DMS53 (cell line): ENCODE measurements around the gene PCBP3.
"Not testable (repeated sequence)": the region's sequence is repeated elsewhere in the genome, so short reads cannot be mapped to it uniquely, and the experiment has no call there.

Experiments used
- DNase-seq: peaks from one replicate; lab custom pipeline; 2025; lab: John Stamatoyannopoulos, UW

PCBP3 gene

GRCh38 chr21:45643021-45643980, at the start of gene PCBP3:
PCBP3 (plus strand) TSS chr21:45643725; CDS start chr21:45850086, 206,361 bp downstream.
- DNase-seq = peak; percentile 97

- DNase-seq = no peak
Observed at GRCh38 chr21:45594721-45595489, 48.6 kb upstream of the PCBP3 start.

GRCh38 chr21:45595574-45596295, 47.8 kb upstream of the PCBP3 start:
- no peak for DNase-seq

- DNase-seq = peak; percentile 79
Observed at GRCh38 chr21:45596704-45597318, 46.7 kb upstream of the PCBP3 start.

GRCh38 chr21:45598109-45598508, 45.4 kb upstream of the PCBP3 start:
- DNase-seq = peak; percentile 10

GRCh38 chr21:45598666-45599065, 44.9 kb upstream of the PCBP3 start:
- no peak for DNase-seq

GRCh38 chr21:45599146-45599581, 44.4 kb upstream of the PCBP3 start:
- no peak for DNase-seq

GRCh38 chr21:45600248-45600647, 43.3 kb upstream of the PCBP3 start:
- DNase-seq = no peak

- no peak for DNase-seq
Observed at GRCh38 chr21:45601551-45601950, 42.0 kb upstream of the PCBP3 start.

- DNase-seq = no peak
Observed at GRCh38 chr21:45602106-45602505, 41.4 kb upstream of the PCBP3 start.

GRCh38 chr21:45603481-45603880, 40.0 kb upstream of the PCBP3 start:
- DNase-seq = no peak

- not testable (repeated sequence) for DNase-seq
Observed at GRCh38 chr21:45604681-45605080, 38.8 kb upstream of the PCBP3 start.

- no peak for DNase-seq
Observed at GRCh38 chr21:45607021-45607908, 36.3 kb upstream of the PCBP3 start.

- no peak for DNase-seq
Observed at GRCh38 chr21:45607909-45608295, 35.6 kb upstream of the PCBP3 start.

- peak; percentile 32 for DNase-seq
Observed at GRCh38 chr21:45608747-45609470, 34.6 kb upstream of the PCBP3 start.

GRCh38 chr21:45609616-45610015, 33.9 kb upstream of the PCBP3 start:
- peak; percentile 62 for DNase-seq

GRCh38 chr21:45611296-45611695, 32.2 kb upstream of the PCBP3 start:
- no peak for DNase-seq

GRCh38 chr21:45611939-45612664, 31.4 kb upstream of the PCBP3 start:
- no peak for DNase-seq

GRCh38 chr21:45612665-45613019, 30.9 kb upstream of the PCBP3 start:
- not testable (repeated sequence) for DNase-seq
